ENCODE data around the gene FAM25A. TPM values are rescaled to one million over a fixed set of nuclear protein-coding genes. Genes with fewer than 3 reads are reported as not detected.

Gene FAM25A
- total RNA-seq, 4 donors from 2014 or later, result 57.1 to 371 (median 225) TPM

- Histone ChIP-seq H3K9me3 (no peaks in the 10 kb centered on the region), H3K27me3 (no peaks in the 10 kb centered on the region), H3K4me3 (no peak overlapping the region), H3K36me3 (peaks cover 3 to 52% (median 9%) of the 10 kb centered on the region in 3 donors), H3K27ac (no peak overlapping the region), H3K4me1 (no peaks in the 10 kb centered on the region)
- TF ChIP-seq, protein P1, sequence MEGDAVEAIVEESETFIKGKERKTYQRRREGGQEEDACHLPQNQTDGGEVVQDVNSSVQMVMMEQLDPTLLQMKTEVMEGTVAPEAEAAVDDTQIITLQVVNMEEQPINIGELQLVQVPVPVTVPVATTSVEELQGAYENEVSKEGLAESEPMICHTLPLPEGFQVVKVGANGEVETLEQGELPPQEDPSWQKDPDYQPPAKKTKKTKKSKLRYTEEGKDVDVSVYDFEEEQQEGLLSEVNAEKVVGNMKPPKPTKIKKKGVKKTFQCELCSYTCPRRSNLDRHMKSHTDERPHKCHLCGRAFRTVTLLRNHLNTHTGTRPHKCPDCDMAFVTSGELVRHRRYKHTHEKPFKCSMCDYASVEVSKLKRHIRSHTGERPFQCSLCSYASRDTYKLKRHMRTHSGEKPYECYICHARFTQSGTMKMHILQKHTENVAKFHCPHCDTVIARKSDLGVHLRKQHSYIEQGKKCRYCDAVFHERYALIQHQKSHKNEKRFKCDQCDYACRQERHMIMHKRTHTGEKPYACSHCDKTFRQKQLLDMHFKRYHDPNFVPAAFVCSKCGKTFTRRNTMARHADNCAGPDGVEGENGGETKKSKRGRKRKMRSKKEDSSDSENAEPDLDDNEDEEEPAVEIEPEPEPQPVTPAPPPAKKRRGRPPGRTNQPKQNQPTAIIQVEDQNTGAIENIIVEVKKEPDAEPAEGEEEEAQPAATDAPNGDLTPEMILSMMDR (IDR thresholded peaks at IDR 0.05), result no peak
- no peak for TF ChIP-seq POLR2A (IDR thresholded peaks at IDR 0.05)
- intact Hi-C loops (cut with DNase I), result no loop called here
- no peak for DNase-seq
- WGBS, 2 donors, result 94 to 99% methylated on average over 6 of the region's 6 CpGs
These were observed 25.4 kb downstream of the FAM25A start for GRCh38 chr10:87045434-87045938.

DNA sequence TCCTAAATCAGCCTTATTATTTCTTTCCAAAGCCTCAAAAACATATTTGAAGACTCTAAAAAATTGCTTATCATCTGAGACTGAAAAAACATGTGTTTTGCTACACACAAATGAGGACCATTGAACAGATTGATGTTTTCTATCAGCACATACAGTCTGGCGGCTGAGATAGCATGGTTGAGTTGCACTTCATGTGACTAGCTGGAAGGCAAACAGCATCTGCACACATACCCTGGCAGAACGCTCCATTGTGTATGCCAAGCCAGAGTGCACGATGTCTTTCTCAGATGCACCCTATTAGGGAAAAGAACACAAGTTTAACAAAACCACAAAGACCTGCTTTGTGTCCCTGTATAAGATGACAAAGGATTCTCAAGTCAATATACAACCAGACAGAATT lies 33.0 kb downstream of the FAM25A start:
- peak overlapping the region in 1 of 4 donors; percentile 67 for H3K27ac ChIP-seq
- TF ChIP-seq POLR2A (IDR thresholded peaks at IDR 0.05), result no peak
- TF ChIP-seq, protein P1 (IDR thresholded peaks at IDR 0.05), result no peak
- no peak overlapping the region for H3K4me3 ChIP-seq
- no peaks in the 10 kb centered on the region for H3K9me3 ChIP-seq
- no peak for DNase-seq
- no peaks in the 10 kb centered on the region for H3K27me3 ChIP-seq
- WGBS, 2 donors, result 40 to 63% methylated on average over 3 of the region's 3 CpGs
- peaks cover 0 to 31% (median 5%) of the 10 kb centered on the region in 3 donors for H3K4me1 ChIP-seq
- intact Hi-C loops (cut with DNase I), result no loop called here
- peaks cover 3 to 98% (median 26%) of the 10 kb centered on the region in 3 donors for H3K36me3 ChIP-seq

- Histone ChIP-seq H3K27ac (peak overlapping the region in 3 of 4 donors; percentile 42 to 72 (median 67)), H3K9me3 (no peaks in the 10 kb centered on the region), H3K4me1 (peaks cover 0 to 31% (median 5%) of the 10 kb centered on the region in 3 donors), H3K4me3 (no peak overlapping the region), H3K27me3 (no peaks in the 10 kb centered on the region), H3K36me3 (peaks cover 3 to 98% (median 28%) of the 10 kb centered on the region in 3 donors)
- no peak for TF ChIP-seq POLR2A (IDR thresholded peaks at IDR 0.05)
- TF ChIP-seq, protein P1 (IDR thresholded peaks at IDR 0.05), result no peak
- WGBS, 2 donors, result 87 to 93% methylated on average over 7 of the region's 7 CpGs
- DNase-seq, result no peak
- intact Hi-C loops (cut with DNase I), result no loop called here
These were observed 33.6 kb downstream of the FAM25A start for GRCh38 chr10:87053577-87054181.

DNA sequence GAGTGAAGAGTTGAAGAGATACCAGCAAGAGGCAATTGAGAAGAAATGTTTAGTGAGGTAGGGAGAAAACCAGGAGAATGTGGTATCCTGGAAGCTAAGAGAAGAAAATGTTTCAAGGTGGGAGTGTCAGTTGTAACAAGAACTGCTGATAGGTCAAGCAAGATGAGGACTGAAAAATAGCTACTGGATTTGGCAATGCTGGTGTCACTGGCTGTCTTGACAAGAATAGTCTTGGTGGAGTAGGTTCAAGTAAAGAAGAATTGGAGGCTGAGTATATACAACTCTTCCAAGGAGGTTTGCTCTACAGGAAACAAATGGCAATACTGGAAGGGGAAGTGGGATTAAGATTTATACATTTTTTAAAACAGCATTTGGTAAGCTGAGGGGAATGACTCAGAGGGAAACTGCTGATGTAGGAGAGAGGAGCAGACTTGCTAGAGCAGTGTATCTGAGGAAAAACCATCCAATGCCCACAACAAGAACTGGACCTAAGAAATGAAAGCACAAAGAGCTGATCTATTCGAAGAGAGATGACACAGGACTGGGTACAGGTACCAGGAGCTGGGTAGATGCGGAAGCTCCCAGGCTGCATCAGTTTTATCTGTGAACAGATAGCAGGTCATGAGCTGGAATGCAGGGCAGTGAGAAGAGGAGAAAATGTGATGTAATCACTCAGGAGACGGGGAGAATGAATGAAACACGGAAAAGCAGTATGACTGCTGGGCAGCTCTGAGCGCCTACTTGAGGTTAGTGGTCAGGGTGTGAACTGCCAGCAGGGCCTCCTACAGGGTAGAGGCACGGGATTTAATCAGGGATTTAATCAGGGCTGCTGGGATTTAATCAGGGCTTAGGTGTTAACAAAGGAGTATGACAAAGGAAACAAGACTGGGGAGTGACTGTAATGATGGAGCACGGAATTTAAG lies 34.5 kb downstream of the FAM25A start:
- H3K4me1 ChIP-seq, result peaks cover 0 to 31% (median 5%) of the 10 kb centered on the region in 3 donors
- no peak for TF ChIP-seq POLR2A (IDR thresholded peaks at IDR 0.05)
- TF ChIP-seq, protein P1 (IDR thresholded peaks at IDR 0.05), result peak in 2 of 6 experiments; percentile 18 to 51
- intact Hi-C loops (cut with DNase I), result no loop called here
- WGBS, 2 donors, result 47 to 51% methylated on average over 7 of the region's 7 CpGs
- H3K9me3 ChIP-seq, result no peaks in the 10 kb centered on the region
- H3K27ac ChIP-seq, result peak overlapping the region; percentile 15 to 72 (median 58)
- H3K27me3 ChIP-seq, result no peaks in the 10 kb centered on the region
- peaks cover 1 to 98% (median 34%) of the 10 kb centered on the region in 3 donors for H3K36me3 ChIP-seq
- no peak overlapping the region for H3K4me3 ChIP-seq
- no peak for DNase-seq

DNA sequence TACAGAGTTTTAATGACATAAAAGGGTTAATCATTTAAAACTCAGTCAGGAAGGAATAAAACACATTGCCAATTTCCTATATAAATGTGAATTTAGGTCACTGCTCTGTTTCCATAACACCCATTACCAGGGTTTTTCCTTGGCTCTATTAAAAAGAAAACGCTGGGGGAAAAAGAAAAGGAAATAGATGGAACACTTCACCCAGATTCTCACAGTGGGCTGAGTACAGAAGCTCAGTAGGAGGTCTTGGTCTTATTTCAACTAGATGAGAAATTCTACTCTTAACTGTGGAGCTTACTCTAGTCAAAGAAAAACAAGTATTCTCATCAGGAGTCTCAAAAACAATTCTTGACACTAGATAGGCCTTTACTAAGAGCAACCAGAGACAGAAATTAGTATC lies 38.1 kb downstream of the FAM25A start:
- Histone ChIP-seq H3K27me3 (no peaks in the 10 kb centered on the region), H3K36me3 (peaks cover 0 to 98% (median 41%) of the 10 kb centered on the region in 3 donors), H3K27ac (no peak overlapping the region), H3K4me3 (no peak overlapping the region), H3K4me1 (peaks cover 0 to 26% (median 5%) of the 10 kb centered on the region in 3 donors), H3K9me3 (no peaks in the 10 kb centered on the region)
- TF ChIP-seq POLR2A (IDR thresholded peaks at IDR 0.05), result no peak
- TF ChIP-seq, protein P1 (IDR thresholded peaks at IDR 0.05), result no peak
- DNase-seq, result no peak
- WGBS, 2 donors, result 47 to 74% methylated on average over 1 of the region's 1 CpG
- intact Hi-C loops (cut with DNase I), result no loop called here

All from esophagus squamous epithelium (tissue), 5 donors.